Stomach smooth muscle (tissue), 2 donors: ENCODE data around the gene SCAMP2.
A peak's percentile ranks its signal among the peaks of the same experiment; 100 is the strongest.

Experiments used
- H3K27ac ChIP-seq: one replicate; pipeline ENCODE4 v1.7.0; 2013; ENCODE audit warnings: mild to moderate bottlenecking, low read length, inconsistent platforms
- H3K27me3 ChIP-seq, 2 donors: one replicate each; pipeline ENCODE4 v1.7.0; 2013; ENCODE audit warnings: low read length in 2 of 2; ENCODE audit not compliant: insufficient read depth in 2 of 2, control insufficient read depth in 1 of 2
- H3K36me3 ChIP-seq, 2 donors: one replicate each; pipeline ENCODE4 v1.7.0; 2013; ENCODE audit warnings: low read length in 2 of 2; ENCODE audit not compliant: control insufficient read depth in 2 of 2, insufficient read depth in 2 of 2
- H3K4me1 ChIP-seq: one replicate; pipeline ENCODE4 v1.7.0; 2013; ENCODE audit warnings: low read length; ENCODE audit not compliant: control insufficient read depth, insufficient read depth
- H3K4me3 ChIP-seq, 2 donors: one replicate each; pipeline ENCODE4 v1.7.0; 2013; ENCODE audit warnings: low read length in 2 of 2
- H3K9ac ChIP-seq, 2 donors: one replicate each; pipeline ENCODE4 v1.7.0; 2013; ENCODE audit warnings: low read length in 2 of 2, mild to moderate bottlenecking in 1 of 2
- H3K9me3 ChIP-seq, 2 donors: one replicate each; pipeline ENCODE4 v1.7.0; 2013; ENCODE audit warnings: low read length in 2 of 2; ENCODE audit not compliant: control insufficient read depth in 2 of 2
- donor health status: healthy.
- donor health status: Pancreatic carcinoma.

The SCAMP2 gene

GRCh38 chr15:74872702-74873035 is 496 bp downstream of the SCAMP2 start:
- Histone ChIP-seq H3K4me1 (peaks cover 28% of the 10 kb centered on the region), H3K4me3 (peak overlapping the region; percentile 84 to 94), H3K9me3 (no peaks in the 10 kb centered on the region), H3K27me3 (no peaks in the 10 kb centered on the region), H3K36me3 (peaks cover 0 to 3% of the 10 kb centered on the region in 2 donors), H3K27ac (peak overlapping the region; percentile 78), H3K9ac (peak overlapping the region; percentile 90 to 94)

GRCh38 chr15:74870436-74871215 is 2.5 kb downstream of the SCAMP2 start:
- Histone ChIP-seq H3K27ac (no peak overlapping the region), H3K36me3 (peaks cover 0 to 3% of the 10 kb centered on the region in 2 donors), H3K4me3 (peak overlapping the region in 1 of 2 donors; percentile 1), H3K9ac (peak overlapping the region in 1 of 2 donors; percentile 13), H3K9me3 (no peaks in the 10 kb centered on the region), H3K4me1 (peaks cover 28% of the 10 kb centered on the region), H3K27me3 (no peaks in the 10 kb centered on the region)

GRCh38 chr15:74869726-74870407 is 3.3 kb downstream of the SCAMP2 start:
- peaks cover 0 to 3% of the 10 kb centered on the region in 2 donors for H3K36me3 ChIP-seq
- no peak overlapping the region for H3K9ac ChIP-seq
- H3K9me3 ChIP-seq = no peaks in the 10 kb centered on the region
- no peak overlapping the region for H3K27ac ChIP-seq
- H3K4me1 ChIP-seq = peaks cover 28% of the 10 kb centered on the region
- H3K4me3 ChIP-seq = peak overlapping the region in 1 of 2 donors; percentile 31
- no peaks in the 10 kb centered on the region for H3K27me3 ChIP-seq

GRCh38 chr15:74869372-74869725 is 3.8 kb downstream of the SCAMP2 start:
- H3K4me3 ChIP-seq = no peak overlapping the region
- H3K36me3 ChIP-seq = peaks cover 0 to 4% of the 10 kb centered on the region in 2 donors
- no peak overlapping the region for H3K9ac ChIP-seq
- peaks cover 28% of the 10 kb centered on the region for H3K4me1 ChIP-seq
- no peak overlapping the region for H3K27ac ChIP-seq
- no peaks in the 10 kb centered on the region for H3K9me3 ChIP-seq
- no peaks in the 10 kb centered on the region for H3K27me3 ChIP-seq

- Histone ChIP-seq H3K36me3 (peaks cover 0 to 5% of the 10 kb centered on the region in 2 donors), H3K4me3 (no peak overlapping the region), H3K9ac (peak overlapping the region in 1 of 2 donors; percentile 13), H3K4me1 (peaks cover 24% of the 10 kb centered on the region), H3K27ac (no peak overlapping the region), H3K27me3 (no peaks in the 10 kb centered on the region), H3K9me3 (no peaks in the 10 kb centered on the region)
These were observed 5.1 kb downstream of the SCAMP2 start for GRCh38 chr15:74868059-74868458.

- Histone ChIP-seq H3K4me3 (no peak overlapping the region), H3K9ac (peak overlapping the region in 1 of 2 donors; percentile 2), H3K27ac (no peak overlapping the region), H3K27me3 (no peaks in the 10 kb centered on the region), H3K9me3 (no peaks in the 10 kb centered on the region), H3K4me1 (peaks cover 24% of the 10 kb centered on the region), H3K36me3 (peaks cover 0 to 5% of the 10 kb centered on the region in 2 donors)
These were observed 5.6 kb downstream of the SCAMP2 start for GRCh38 chr15:74867466-74868038.

GRCh38 chr15:74866090-74866489 is 7.1 kb downstream of the SCAMP2 start:
- H3K4me3 ChIP-seq = no peak overlapping the region
- H3K9me3 ChIP-seq = no peaks in the 10 kb centered on the region
- no peak overlapping the region for H3K9ac ChIP-seq
- H3K4me1 ChIP-seq = peaks cover 19% of the 10 kb centered on the region
- peaks cover 0 to 5% of the 10 kb centered on the region in 2 donors for H3K36me3 ChIP-seq
- no peak overlapping the region for H3K27ac ChIP-seq
- H3K27me3 ChIP-seq = no peaks in the 10 kb centered on the region

- Histone ChIP-seq H3K27me3 (no peaks in the 10 kb centered on the region), H3K36me3 (peaks cover 0 to 5% of the 10 kb centered on the region in 2 donors), H3K4me3 (no peak overlapping the region), H3K27ac (no peak overlapping the region), H3K4me1 (peaks cover 14% of the 10 kb centered on the region), H3K9me3 (no peaks in the 10 kb centered on the region), H3K9ac (no peak overlapping the region)
These were observed 7.8 kb downstream of the SCAMP2 start for GRCh38 chr15:74865316-74865715.

- Histone ChIP-seq H3K9me3 (no peaks in the 10 kb centered on the region), H3K36me3 (peaks cover 0 to 5% of the 10 kb centered on the region in 2 donors), H3K4me1 (peaks cover 6% of the 10 kb centered on the region), H3K9ac (no peak overlapping the region), H3K4me3 (no peak overlapping the region), H3K27ac (no peak overlapping the region), H3K27me3 (no peaks in the 10 kb centered on the region)
These were observed 8.9 kb downstream of the SCAMP2 start for GRCh38 chr15:74864296-74864695.

GRCh38 chr15:74863239-74864056 is 9.7 kb downstream of the SCAMP2 start:
- H3K4me3 ChIP-seq = no peak overlapping the region
- H3K4me1 ChIP-seq = peaks cover under 1% of the 10 kb centered on the region
- no peaks in the 10 kb centered on the region for H3K9me3 ChIP-seq
- no peak overlapping the region for H3K9ac ChIP-seq
- no peaks in the 10 kb centered on the region for H3K27me3 ChIP-seq
- peaks cover 0 to 5% of the 10 kb centered on the region in 2 donors for H3K36me3 ChIP-seq
- no peak overlapping the region for H3K27ac ChIP-seq
